ENCODE measurements around the gene RNF135.
A peak's percentile ranks its signal among the peaks of the same experiment; 100 is the strongest.
"Not testable (repeated sequence)": the region's sequence is repeated elsewhere in the genome, so short reads cannot be mapped to it uniquely, and the experiment has no call there.

RNF135 gene

GRCh38 chr17:30956764-30957374, 14.0 kb upstream of the RNF135 start:
- DNase-seq (ENCODE audit: low spot score), result no peak

DNA sequence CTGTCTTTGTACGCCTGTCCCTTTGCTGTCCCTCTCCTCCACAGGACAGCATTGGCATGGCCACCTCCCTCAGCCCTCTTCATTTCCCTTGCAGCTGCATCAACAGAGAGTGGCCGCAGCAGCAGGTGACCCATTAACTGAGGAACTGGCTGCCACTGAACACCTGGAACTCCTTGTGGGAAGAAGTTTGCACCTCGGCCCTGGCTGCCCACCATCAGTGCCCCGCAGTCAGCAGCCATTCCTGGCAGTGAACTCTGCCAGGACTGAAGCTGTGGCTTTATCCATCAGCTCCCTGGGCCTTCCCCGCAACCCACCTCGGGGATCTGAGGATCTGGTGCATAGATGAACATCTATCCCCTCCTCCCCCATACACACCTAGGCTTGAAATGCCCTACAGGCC, 13.1 kb upstream of the RNF135 start:
- no peak for DNase-seq (ENCODE audit: low spot score)

- no peak for DNase-seq (ENCODE audit: low spot score)
These were observed 12.7 kb upstream of the RNF135 start for GRCh38 chr17:30958187-30958586.

- DNase-seq (ENCODE audit: low spot score), result no peak
These were observed 9.3 kb upstream of the RNF135 start for GRCh38 chr17:30961209-30962188.

GRCh38 chr17:30964312-30964711, 6.5 kb upstream of the RNF135 start:
- not testable (repeated sequence) for DNase-seq (ENCODE audit: low spot score)

DNA sequence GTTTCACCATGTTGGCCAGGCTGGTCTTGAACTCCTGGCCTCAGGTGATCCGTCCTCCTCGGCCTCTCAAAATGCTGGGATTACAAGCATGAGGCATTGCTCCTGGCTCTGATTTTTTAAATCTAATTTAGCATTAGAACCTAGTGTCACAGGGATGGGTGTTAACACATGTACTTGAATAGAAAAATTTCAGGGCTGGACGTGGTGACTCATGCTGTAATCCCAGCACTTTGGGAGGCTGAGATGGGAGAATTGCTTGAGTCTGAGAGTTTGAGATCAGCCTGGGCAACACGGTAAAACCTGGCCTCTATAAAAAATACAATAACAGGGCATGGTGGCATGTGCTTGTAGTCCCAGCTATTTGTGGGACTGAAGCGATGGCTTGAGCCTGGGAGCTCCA, 6.0 kb upstream of the RNF135 start:
- no peak for DNase-seq (ENCODE audit: low spot score)

- no peak for DNase-seq (ENCODE audit: low spot score)
These were observed 5.2 kb upstream of the RNF135 start for GRCh38 chr17:30965686-30966085.

GRCh38 chr17:30967911-30968310, 2.9 kb upstream of the RNF135 start:
- not testable (repeated sequence) for DNase-seq (ENCODE audit: low spot score)

- peak; percentile 47 for DNase-seq (ENCODE audit: low spot score)
These were observed 629 bp upstream of the RNF135 start for GRCh38 chr17:30969989-30970830.

DNA sequence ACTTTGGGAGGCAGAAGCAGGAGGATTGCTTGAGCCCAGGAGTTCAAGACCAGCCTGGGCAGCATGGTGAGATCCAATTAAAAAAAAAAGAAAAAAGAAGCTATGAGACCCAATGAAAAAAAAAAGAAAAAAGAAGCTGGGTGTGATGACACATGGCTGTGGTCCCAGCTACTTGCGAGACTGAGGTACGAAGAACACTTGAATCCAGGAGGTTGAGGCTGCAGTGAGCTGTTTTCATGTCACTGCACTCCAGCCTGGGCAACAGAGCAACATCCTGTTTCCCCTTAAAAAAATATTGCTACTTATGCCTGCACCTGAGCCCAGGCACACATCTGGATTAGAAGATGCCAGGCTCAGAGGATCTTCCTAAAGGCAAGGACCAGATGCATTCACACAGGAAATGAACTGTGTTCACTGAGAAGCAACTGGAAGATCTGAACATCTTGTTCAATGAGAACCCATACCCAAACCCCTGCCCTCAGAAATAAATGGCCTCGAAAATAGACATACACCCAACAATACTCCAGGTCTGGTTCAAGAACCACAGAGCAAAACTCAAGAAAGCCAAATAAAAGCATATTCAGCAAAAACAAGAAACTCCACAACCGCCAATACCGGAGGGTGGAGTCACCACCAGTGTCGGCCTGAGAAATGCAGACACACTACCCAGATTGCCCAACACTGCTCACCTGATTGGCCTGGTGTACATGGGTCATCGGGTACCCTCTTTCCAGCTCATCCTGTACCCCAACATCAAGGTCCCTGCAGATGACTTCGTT, 4.4 kb downstream of the RNF135 start:
- DNase-seq (ENCODE audit: low spot score), result no peak

GRCh38 chr17:30979919-30980318, 9.1 kb downstream of the RNF135 start:
- DNase-seq (ENCODE audit: low spot score), result not testable (repeated sequence)

GRCh38 chr17:30981531-30982519, 11.0 kb downstream of the RNF135 start:
- DNase-seq (ENCODE audit: low spot score), result no peak

- DNase-seq (ENCODE audit: low spot score), result no peak
These were observed 12.0 kb downstream of the RNF135 start for GRCh38 chr17:30982855-30983254.

GRCh38 chr17:30990458-30990857, 19.6 kb downstream of the RNF135 start:
- DNase-seq (ENCODE audit: low spot score), result no peak

- DNase-seq (ENCODE audit: low spot score), result no peak
These were observed 21.7 kb downstream of the RNF135 start for GRCh38 chr17:30992551-30992950.

- DNase-seq (ENCODE audit: low spot score), result no peak
These were observed 24.5 kb downstream of the RNF135 start for GRCh38 chr17:30995347-30995746.

GRCh38 chr17:30996486-30996885, 25.6 kb downstream of the RNF135 start:
- no peak for DNase-seq (ENCODE audit: low spot score)

GRCh38 chr17:30997270-30997669, 26.4 kb downstream of the RNF135 start:
- no peak for DNase-seq (ENCODE audit: low spot score)

- no peak for DNase-seq (ENCODE audit: low spot score)
These were observed 27.0 kb downstream of the RNF135 start for GRCh38 chr17:30997842-30998241.

DNA sequence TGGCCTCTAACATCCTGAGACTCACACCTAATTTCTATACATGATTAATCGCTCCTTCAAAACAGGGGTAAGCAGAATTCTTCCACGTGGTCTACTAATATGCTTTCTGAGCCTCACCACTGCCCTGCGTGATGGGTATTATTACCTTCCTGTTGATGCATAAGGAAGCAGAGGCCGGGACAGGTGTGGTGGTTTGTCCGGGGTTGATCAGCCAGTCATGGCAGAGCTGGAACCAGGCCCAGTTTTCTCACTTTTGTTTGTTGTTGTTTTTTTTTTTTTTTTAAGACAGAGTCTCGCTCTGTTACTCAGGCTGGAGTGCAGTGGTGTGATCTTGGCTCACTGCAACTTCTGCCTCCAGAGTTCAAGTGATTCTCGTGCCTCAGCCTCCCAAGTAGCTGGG, 31.2 kb downstream of the RNF135 start:
- DNase-seq (ENCODE audit: low spot score), result no peak
